WERI-Rb-1 (cell line): ENCODE measurements around the gene DDX11.
"Not testable (repeated sequence)": the region's sequence is repeated elsewhere in the genome, so short reads cannot be mapped to it uniquely, and the experiment has no call there.

Experiments
- DNase-seq: peaks from one replicate; pipeline ENCODE4 v3.0.0-alpha.2; 2020
- H3K27ac ChIP-seq: fragments of 250-450 bp; sonication (Bioruptor Pico); 2 replicates; pipeline ENCODE4 v1.5.1; 2020; ENCODE audit warnings: mild to moderate bottlenecking, moderate library complexity
- H3K27me3 ChIP-seq: fragments of 250-450 bp; sonication (Bioruptor Pico); 2 replicates; pipeline ENCODE4 v1.5.1; 2021; ENCODE audit warnings: mild to moderate bottlenecking, low read depth, moderate library complexity; ENCODE audit not compliant: insufficient read depth, severe bottlenecking
- H3K36me3 ChIP-seq: fragments of 250-450 bp; sonication (Bioruptor Pico); 2 replicates; pipeline ENCODE4 v1.5.1; 2020; ENCODE audit warnings: mild to moderate bottlenecking, moderate library complexity
- H3K4me3 ChIP-seq: 2 replicates; pipeline ENCODE4 v1.5.1; 2011; ENCODE audit warnings: low read depth, mild to moderate bottlenecking, control low read depth, low read length
- H3K9me3 ChIP-seq: fragments of 250-450 bp; sonication (Bioruptor Pico); 2 replicates; pipeline ENCODE4 v1.5.1; 2021; ENCODE audit warnings: mild to moderate bottlenecking, moderate library complexity; ENCODE audit not compliant: severe bottlenecking
- TF ChIP-seq, protein P1 (sequence below): IDR thresholded peaks from 2 replicates; pipeline ENCODE4 v1.5.1; 2011; ENCODE audit warnings: low read depth, mild to moderate bottlenecking, control low read depth, inconsistent platforms, low read length

DDX11 gene

GRCh38 chr12:31104220-31104619, 30.6 kb downstream of the DDX11 start:
- not testable (repeated sequence) for DNase-seq, H3K27ac ChIP-seq, H3K36me3 ChIP-seq, H3K9me3 ChIP-seq, H3K27me3 ChIP-seq, H3K4me3 ChIP-seq

DNA sequence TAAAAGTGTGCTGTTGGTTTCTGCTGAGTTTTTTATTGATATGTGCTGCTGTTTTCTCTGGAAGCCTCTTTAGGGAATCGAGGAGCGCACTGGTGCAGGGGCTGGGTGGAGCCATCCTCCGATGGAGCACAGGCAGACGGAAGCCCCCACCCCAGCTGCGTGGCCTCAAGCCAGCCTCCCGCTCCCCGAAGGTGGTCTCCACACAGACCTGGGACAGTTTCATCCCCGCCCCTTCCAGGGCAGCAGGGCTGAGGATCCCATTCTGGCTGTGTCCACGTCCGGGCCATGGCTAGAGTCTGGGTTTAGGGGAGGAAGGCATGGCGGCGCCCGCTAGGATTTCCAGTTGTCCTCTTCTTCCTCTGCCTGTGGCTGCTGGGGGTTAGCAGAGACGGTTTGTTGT, 31.1 kb downstream of the DDX11 start:
- H3K36me3 ChIP-seq, H3K4me3 ChIP-seq, H3K27ac ChIP-seq, H3K9me3 ChIP-seq, DNase-seq, H3K27me3 ChIP-seq: not testable (repeated sequence)

GRCh38 chr12:31105668-31106067, 32.0 kb downstream of the DDX11 start:
- TF ChIP-seq, protein P1, sequence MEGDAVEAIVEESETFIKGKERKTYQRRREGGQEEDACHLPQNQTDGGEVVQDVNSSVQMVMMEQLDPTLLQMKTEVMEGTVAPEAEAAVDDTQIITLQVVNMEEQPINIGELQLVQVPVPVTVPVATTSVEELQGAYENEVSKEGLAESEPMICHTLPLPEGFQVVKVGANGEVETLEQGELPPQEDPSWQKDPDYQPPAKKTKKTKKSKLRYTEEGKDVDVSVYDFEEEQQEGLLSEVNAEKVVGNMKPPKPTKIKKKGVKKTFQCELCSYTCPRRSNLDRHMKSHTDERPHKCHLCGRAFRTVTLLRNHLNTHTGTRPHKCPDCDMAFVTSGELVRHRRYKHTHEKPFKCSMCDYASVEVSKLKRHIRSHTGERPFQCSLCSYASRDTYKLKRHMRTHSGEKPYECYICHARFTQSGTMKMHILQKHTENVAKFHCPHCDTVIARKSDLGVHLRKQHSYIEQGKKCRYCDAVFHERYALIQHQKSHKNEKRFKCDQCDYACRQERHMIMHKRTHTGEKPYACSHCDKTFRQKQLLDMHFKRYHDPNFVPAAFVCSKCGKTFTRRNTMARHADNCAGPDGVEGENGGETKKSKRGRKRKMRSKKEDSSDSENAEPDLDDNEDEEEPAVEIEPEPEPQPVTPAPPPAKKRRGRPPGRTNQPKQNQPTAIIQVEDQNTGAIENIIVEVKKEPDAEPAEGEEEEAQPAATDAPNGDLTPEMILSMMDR, result no peak
- no peak for DNase-seq
- no peaks in the 10 kb centered on the region for H3K9me3 ChIP-seq
- H3K27ac ChIP-seq, result no peak overlapping the region
- no peaks in the 10 kb centered on the region for H3K27me3 ChIP-seq
- H3K36me3 ChIP-seq, result peaks cover 3% of the 10 kb centered on the region
- no peak overlapping the region for H3K4me3 ChIP-seq

DNA sequence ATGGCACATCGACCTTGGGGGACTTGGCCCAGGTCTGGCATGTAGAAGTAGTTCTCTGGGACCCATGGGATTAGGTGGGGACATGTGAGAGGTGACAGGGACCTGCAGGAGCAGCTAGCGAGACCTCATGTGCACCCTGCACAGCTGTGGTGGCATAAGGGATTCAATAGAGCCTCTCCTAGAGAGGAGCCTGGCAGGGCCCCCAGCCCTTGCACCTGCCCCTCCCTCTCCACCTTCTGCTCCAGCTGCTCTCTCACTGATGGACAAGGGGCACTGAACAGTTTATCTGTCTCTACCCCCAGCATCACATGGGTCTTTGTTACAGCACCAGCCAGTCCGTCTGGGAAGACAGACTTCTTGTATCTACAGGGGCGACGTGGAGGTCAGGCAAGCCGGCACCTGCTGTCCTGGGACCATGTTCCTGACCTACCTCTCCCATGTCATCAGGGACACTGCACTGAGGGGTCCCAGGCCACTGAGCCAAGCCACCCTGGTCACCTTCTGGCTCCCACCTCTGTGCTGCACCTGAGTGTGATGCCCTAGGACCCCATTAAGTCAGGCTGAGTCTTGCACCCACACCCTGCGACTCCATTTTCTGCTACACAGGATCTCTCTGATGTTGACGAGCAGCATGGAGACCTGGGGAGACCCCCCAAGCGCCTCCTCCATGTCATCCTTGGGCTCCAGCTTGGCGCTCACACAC, 32.6 kb downstream of the DDX11 start:
- no peak overlapping the region for H3K27ac ChIP-seq
- no peaks in the 10 kb centered on the region for H3K9me3 ChIP-seq
- TF ChIP-seq, protein P1, result no peak
- peak; percentile 50 for DNase-seq
- peaks cover 3% of the 10 kb centered on the region for H3K36me3 ChIP-seq
- H3K4me3 ChIP-seq, result no peak overlapping the region
- no peaks in the 10 kb centered on the region for H3K27me3 ChIP-seq

DNA sequence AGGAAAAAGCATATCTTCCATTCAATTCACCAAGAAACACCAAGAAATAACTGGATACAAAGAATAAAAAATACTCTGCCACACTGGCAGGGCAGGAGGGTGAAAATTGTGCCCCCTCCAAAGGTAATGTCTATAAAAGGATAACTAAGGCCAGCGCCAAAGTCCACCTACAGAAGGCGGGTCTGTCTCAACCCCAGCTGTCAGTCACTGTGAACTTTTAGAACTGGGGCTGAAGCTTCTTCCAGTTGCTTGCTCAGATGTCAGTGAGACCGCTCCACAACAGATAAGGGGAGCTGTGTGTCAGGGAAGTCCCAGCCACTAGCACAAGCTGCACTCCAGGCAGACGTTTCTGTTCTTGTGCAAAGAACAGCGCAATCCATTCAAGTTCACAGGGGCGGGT, 36.1 kb downstream of the DDX11 start:
- H3K27me3 ChIP-seq, H3K4me3 ChIP-seq, DNase-seq, H3K36me3 ChIP-seq, H3K27ac ChIP-seq, H3K9me3 ChIP-seq: not testable (repeated sequence)

DNA sequence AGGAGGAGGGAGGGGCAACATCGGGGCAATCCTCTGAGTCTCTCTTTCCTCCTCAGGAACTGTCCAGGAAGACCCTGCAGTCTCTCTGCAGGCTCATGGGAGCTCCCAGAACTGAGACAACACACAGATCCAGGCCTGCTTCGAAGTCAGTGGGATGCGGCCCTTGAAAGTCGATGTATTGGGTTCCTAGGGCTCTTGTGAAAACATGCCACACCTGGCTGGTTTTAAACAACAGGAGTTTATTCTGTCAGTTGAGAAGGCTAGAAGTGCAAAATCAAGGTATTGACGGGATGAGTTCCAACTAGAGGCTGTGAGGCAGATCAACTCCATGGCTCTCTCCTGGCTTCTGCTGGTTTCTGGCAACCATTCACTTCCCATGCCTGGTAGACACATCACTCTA, 36.6 kb downstream of the DDX11 start:
- H3K27ac ChIP-seq, H3K27me3 ChIP-seq, H3K9me3 ChIP-seq, H3K4me3 ChIP-seq, DNase-seq, H3K36me3 ChIP-seq: not testable (repeated sequence)

DNA sequence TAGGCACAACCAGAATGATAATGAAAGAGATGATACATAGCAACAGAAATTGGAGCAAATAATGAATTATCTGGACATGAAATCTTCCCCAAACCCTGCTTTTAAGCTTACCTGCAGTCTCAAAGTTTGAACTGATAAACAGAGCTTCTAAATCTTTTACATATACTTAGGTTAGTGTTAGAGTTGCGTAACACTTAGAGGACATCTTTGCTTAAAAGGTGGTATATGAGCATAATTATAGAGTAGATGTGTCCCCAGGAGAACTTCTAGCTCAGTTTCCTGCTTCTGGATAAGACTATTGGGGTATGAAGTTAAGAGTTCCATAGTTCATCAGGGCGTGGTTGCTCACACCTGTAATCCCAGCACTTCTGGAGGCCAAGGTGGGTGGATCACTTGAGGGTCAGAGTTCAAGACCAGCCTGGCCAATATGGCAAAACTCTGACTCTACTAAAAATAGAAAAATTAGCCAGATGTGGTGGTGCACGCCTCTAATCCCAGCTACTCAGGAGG, 41.5 kb downstream of the DDX11 start:
- H3K36me3 ChIP-seq, H3K4me3 ChIP-seq, H3K9me3 ChIP-seq, H3K27me3 ChIP-seq, H3K27ac ChIP-seq, DNase-seq: not testable (repeated sequence)

DNA sequence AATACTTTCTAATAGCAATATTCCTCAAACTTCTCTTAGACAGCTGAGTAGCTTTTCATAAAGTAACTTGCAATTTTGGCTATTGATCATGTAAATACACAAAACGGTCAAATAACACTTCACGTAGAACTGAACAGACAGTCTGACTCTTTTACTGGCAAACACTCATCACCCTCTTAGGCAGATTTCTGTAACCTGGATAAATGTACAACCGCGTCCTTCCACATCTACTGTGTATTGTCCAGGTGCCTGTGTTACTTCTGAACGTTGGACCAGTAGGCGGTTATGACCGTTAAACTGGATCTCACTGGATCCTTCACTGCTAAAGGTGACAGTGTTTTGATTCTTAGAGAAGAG, 43.2 kb downstream of the DDX11 start:
- H3K9me3 ChIP-seq, H3K36me3 ChIP-seq, H3K27me3 ChIP-seq, H3K27ac ChIP-seq, DNase-seq: not testable (repeated sequence)
- peak overlapping the region; percentile 88 for H3K4me3 ChIP-seq
